Mesenchymal stem cell (in vitro differentiated cells and primary cell): ENCODE data around the gene PGF.
A peak's percentile ranks its signal among the peaks of the same experiment; 100 is the strongest.

Experiments
- DNase-seq: peaks from one replicate; pipeline ENCODE4 v3.0.0-alpha.2; 2013
- H2AFZ ChIP-seq: one replicate; pipeline ENCODE4 v1.6.1; 2013; ENCODE audit warnings: low read depth, mild to moderate bottlenecking, control low read depth, inconsistent platforms, low read length, moderate library complexity
- H2AK5ac ChIP-seq: 2 replicates; pipeline ENCODE4 v1.6.1; 2013; ENCODE audit warnings: low read length, moderate library complexity, mild to moderate bottlenecking, inconsistent platforms; ENCODE audit not compliant: severe bottlenecking
- H2BK120ac ChIP-seq: one replicate; pipeline ENCODE4 v1.6.1; 2013; ENCODE audit warnings: low read depth, mild to moderate bottlenecking, inconsistent platforms, low read length, moderate library complexity
- H2BK12ac ChIP-seq, 2 experiments: one replicate each; pipeline ENCODE4 v1.6.1; 2013; ENCODE audit warnings: inconsistent platforms in 2 of 2, low read length in 2 of 2, mild to moderate bottlenecking in 2 of 2, moderate library complexity in 2 of 2, control low read depth in 1 of 2
- H2BK15ac ChIP-seq: one replicate; pipeline ENCODE4 v1.6.1; 2013; ENCODE audit warnings: mild to moderate bottlenecking, low read depth, inconsistent platforms; ENCODE audit not compliant: poor library complexity, severe bottlenecking
- H2BK5ac ChIP-seq: 2 replicates; pipeline ENCODE4 v1.6.1; 2013; ENCODE audit warnings: low read depth, mild to moderate bottlenecking, low read length, control low read depth, inconsistent platforms; ENCODE audit not compliant: poor library complexity, severe bottlenecking
- H3K14ac ChIP-seq, 2 experiments: one replicate each; pipeline ENCODE4 v1.6.1; 2013; ENCODE audit warnings: inconsistent platforms in 2 of 2, low read length in 2 of 2, control low read depth in 1 of 2, mild to moderate bottlenecking in 1 of 2, moderate library complexity in 1 of 2
- H3K18ac ChIP-seq, 2 experiments: one replicate each; pipeline ENCODE4 v1.6.1; 2013; ENCODE audit warnings: inconsistent platforms in 2 of 2, low read length in 2 of 2, control low read depth in 1 of 2, low read depth in 1 of 2, mild to moderate bottlenecking in 1 of 2
- H3K23ac ChIP-seq, 2 experiments: one replicate each; pipeline ENCODE4 v1.6.1; 2013; ENCODE audit warnings: inconsistent platforms in 2 of 2, low read length in 2 of 2, mild to moderate bottlenecking in 2 of 2, moderate library complexity in 2 of 2, control low read depth in 1 of 2
- H3K27ac ChIP-seq: 2 replicates; pipeline ENCODE4 v1.5.1; 2013; ENCODE audit warnings: mild to moderate bottlenecking, moderate library complexity, low read length, control low read depth, inconsistent platforms; ENCODE audit not compliant: poor library complexity, severe bottlenecking
- H3K27me3 ChIP-seq, 2 experiments: 2 replicates each; pipeline versions ENCODE4 v1.6.1 to v1.7.0; 2013; ENCODE audit warnings: low read length in 2 of 2, mild to moderate bottlenecking in 2 of 2, moderate library complexity in 2 of 2, control low read depth in 1 of 2, inconsistent platforms in 1 of 2; ENCODE audit not compliant: control insufficient read depth in 1 of 2, insufficient read depth in 1 of 2
- H3K36me3 ChIP-seq, 2 experiments: 2 replicates each; pipeline versions ENCODE4 v1.6.1 to v1.7.0; 2013; ENCODE audit warnings: low read length in 2 of 2, control low read depth in 1 of 2, inconsistent platforms in 1 of 2, low read depth in 1 of 2, mild to moderate bottlenecking in 1 of 2; ENCODE audit not compliant: insufficient read depth in 2 of 2, control insufficient read depth in 1 of 2
- H3K4ac ChIP-seq, 2 experiments: one replicate each; pipeline ENCODE4 v1.6.1; 2013; ENCODE audit warnings: inconsistent platforms in 2 of 2, low read length in 2 of 2, mild to moderate bottlenecking in 2 of 2, moderate library complexity in 2 of 2, control low read depth in 1 of 2, low read depth in 1 of 2
- H3K4me1 ChIP-seq: 2 replicates; pipeline ENCODE4 v1.6.1; 2013; ENCODE audit warnings: low read depth, low read length, control low read depth; ENCODE audit not compliant: control insufficient read depth, insufficient read depth
- H3K4me2 ChIP-seq: 2 replicates; pipeline ENCODE4 v1.6.1; 2013; ENCODE audit warnings: low read length, mild to moderate bottlenecking, inconsistent platforms; ENCODE audit not compliant: poor library complexity, severe bottlenecking
- H3K4me3 ChIP-seq, 2 experiments: 2 replicates each; pipeline versions ENCODE4 v1.5.1 to v1.7.0; 2013; ENCODE audit warnings: low read length in 2 of 2, mild to moderate bottlenecking in 2 of 2, control low read depth in 1 of 2, low read depth in 1 of 2; ENCODE audit not compliant: insufficient read depth in 1 of 2
- H3K79me1 ChIP-seq: replicated peaks from 2 replicates; pipeline ENCODE4 v1.6.1; 2013; ENCODE audit warnings: mild to moderate bottlenecking, control low read depth, low read length, inconsistent platforms; ENCODE audit not compliant: poor library complexity, severe bottlenecking
- H3K9ac ChIP-seq: 2 replicates; pipeline ENCODE4 v1.7.0; 2013; ENCODE audit warnings: mild to moderate bottlenecking, low read length, moderate library complexity
- H3K9me3 ChIP-seq: 2 replicates; pipeline ENCODE4 v1.7.0; 2013; ENCODE audit warnings: mild to moderate bottlenecking, low read length; ENCODE audit not compliant: control insufficient read depth
- H4K8ac ChIP-seq: one replicate; pipeline ENCODE4 v1.6.1; 2013; ENCODE audit warnings: inconsistent platforms, mild to moderate bottlenecking, low read length, moderate library complexity
- H4K91ac ChIP-seq: one replicate; pipeline ENCODE4 v1.6.1; 2013; ENCODE audit warnings: mild to moderate bottlenecking, low read length, inconsistent platforms
- WGBS: methylation state at CpG from one replicate; pipeline ENCODE4 v1.1.7; 2013; ENCODE audit warnings: mixed read lengths; 5-methylcytosine and 5-hydroxymethylcytosine counted together

Gene PGF

DNA sequence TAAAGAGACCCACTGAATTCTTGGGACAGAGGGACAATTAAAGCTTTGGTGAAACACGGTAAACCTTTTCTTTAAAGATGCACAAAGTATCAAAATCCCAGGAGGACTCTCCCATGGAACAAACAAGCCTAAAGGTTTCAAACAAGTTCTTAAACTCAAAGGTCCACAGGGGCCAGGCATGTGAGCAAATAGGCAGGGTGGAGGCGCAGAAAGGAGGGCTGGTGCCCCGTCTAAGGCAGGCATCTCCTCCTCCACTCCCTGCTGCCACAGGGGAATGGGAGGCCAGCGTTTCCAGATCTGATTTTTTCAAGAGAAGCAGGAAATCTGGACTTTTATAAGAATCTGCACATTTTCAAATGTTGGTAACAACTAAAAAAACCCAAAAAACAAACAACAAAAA lies 40.0 kb downstream of the PGF start:
- Histone ChIP-seq H3K9ac (no peak overlapping the region), H2BK5ac (no peak overlapping the region), H2BK120ac (no peak overlapping the region), H2AK5ac (no peak overlapping the region), H3K9me3 (no peaks in the 10 kb centered on the region), H3K36me3 (peaks cover 0 to 2% of the 10 kb centered on the region in 2 experiments), H2BK12ac (no peak overlapping the region), H3K4ac (no peak overlapping the region), H2AFZ (no peak overlapping the region), H3K4me3 (no peak overlapping the region), H2BK15ac (no peak overlapping the region), H3K27ac (no peak overlapping the region), H4K91ac (no peak overlapping the region), H3K4me2 (no peak overlapping the region), H3K14ac (no peak overlapping the region), H3K18ac (no peak overlapping the region), H3K23ac (no peak overlapping the region), H4K8ac (no peak overlapping the region), H3K27me3 (no peaks in the 10 kb centered on the region), H3K79me1 (no peaks in the 10 kb centered on the region), H3K4me1 (peaks cover 29% of the 10 kb centered on the region)
- 82% methylated on average over 4 of the region's 4 CpGs for WGBS
- DNase-seq: no peak

DNA sequence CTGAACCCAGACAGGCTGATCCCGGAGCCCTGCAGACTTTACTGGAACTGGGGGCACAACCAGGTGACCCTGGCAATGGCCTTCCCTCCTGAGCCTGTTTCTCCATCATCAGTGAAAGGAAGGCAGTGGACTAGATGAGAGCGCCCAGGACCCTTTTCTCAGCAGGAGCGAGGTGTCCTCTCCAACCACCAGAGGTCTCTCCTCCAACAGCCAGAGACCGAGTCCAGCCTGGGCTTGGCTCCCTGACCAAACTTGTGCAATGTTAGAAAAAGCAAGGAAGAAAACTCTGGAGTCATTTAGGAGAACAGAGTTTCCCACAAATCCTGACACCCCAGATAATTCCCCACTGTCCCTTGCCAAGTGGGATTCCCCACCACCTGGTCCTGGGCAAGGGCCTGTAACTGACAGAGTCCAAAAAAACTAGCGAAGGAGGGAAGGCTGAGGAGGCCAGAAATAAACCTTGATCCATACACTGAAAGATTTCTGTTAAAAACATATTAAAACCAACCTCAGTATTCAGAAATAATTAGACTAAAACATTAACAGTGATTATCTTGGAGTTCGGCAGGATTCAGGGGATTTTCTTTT lies 41.3 kb downstream of the PGF start:
- peaks cover 21% of the 10 kb centered on the region for H3K4me1 ChIP-seq
- H2AK5ac ChIP-seq: no peak overlapping the region
- no peaks in the 10 kb centered on the region for H3K79me1 ChIP-seq
- no peak overlapping the region for H2AFZ ChIP-seq
- H3K4me3 ChIP-seq: peak overlapping the region in 1 of 2 experiments; percentile 47
- H3K9me3 ChIP-seq: no peaks in the 10 kb centered on the region
- H3K14ac ChIP-seq: no peak overlapping the region
- H3K27me3 ChIP-seq: no peaks in the 10 kb centered on the region
- H2BK12ac ChIP-seq: no peak overlapping the region
- no peak overlapping the region for H2BK120ac ChIP-seq
- H2BK15ac ChIP-seq: no peak overlapping the region
- no peak overlapping the region for H3K18ac ChIP-seq
- no peak overlapping the region for H4K8ac ChIP-seq
- peak overlapping the region; percentile 76 for H3K9ac ChIP-seq
- no peak overlapping the region for H3K23ac ChIP-seq
- H3K36me3 ChIP-seq: peaks cover 0 to 3% of the 10 kb centered on the region in 2 experiments
- DNase-seq: peak; percentile 81
- 67% methylated on average over 6 of the region's 6 CpGs for WGBS
- H3K4me2 ChIP-seq: no peak overlapping the region
- H3K27ac ChIP-seq: no peak overlapping the region
- H3K4ac ChIP-seq: no peak overlapping the region
- no peak overlapping the region for H2BK5ac ChIP-seq
- no peak overlapping the region for H4K91ac ChIP-seq

DNA sequence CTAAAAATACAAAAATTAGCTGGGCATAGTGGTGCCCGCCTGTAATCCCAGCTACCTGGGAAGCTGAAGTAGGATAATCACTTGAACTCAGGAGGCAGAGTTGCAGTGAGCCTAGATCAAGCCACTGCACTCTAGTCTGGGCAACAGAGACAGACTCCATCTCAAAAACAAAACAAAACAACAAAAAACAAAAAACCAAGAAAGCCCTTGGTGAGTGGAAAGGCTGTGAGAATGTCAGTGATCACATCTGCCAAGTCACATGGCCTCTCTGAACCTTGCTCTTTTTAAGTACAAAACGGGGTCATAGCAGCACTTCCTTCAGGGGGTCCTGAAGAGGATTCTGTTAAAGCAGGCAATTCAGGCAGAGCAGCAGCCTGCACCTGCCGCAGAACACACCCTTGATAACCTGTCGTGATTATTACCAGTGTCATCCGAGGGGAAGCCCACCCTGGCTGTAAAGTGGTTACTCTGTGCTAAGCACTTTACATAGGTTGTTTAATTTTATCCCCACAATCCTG lies 41.9 kb downstream of the PGF start:
- WGBS: 80% methylated on average over 5 of the region's 5 CpGs
- H4K91ac ChIP-seq: no peak overlapping the region
- H3K4ac ChIP-seq: no peak overlapping the region
- no peaks in the 10 kb centered on the region for H3K27me3 ChIP-seq
- no peak overlapping the region for H3K27ac ChIP-seq
- H3K4me3 ChIP-seq: no peak overlapping the region
- no peaks in the 10 kb centered on the region for H3K79me1 ChIP-seq
- no peaks in the 10 kb centered on the region for H3K9me3 ChIP-seq
- H2BK120ac ChIP-seq: no peak overlapping the region
- H2AFZ ChIP-seq: no peak overlapping the region
- H3K18ac ChIP-seq: no peak overlapping the region
- no peak overlapping the region for H3K14ac ChIP-seq
- no peak overlapping the region for H3K4me2 ChIP-seq
- H4K8ac ChIP-seq: no peak overlapping the region
- peaks cover 0 to 8% of the 10 kb centered on the region in 2 experiments for H3K36me3 ChIP-seq
- H2BK15ac ChIP-seq: no peak overlapping the region
- H3K9ac ChIP-seq: no peak overlapping the region
- DNase-seq: no peak
- no peak overlapping the region for H2BK5ac ChIP-seq
- no peak overlapping the region for H3K23ac ChIP-seq
- no peak overlapping the region for H2BK12ac ChIP-seq
- H3K4me1 ChIP-seq: peaks cover 19% of the 10 kb centered on the region
- no peak overlapping the region for H2AK5ac ChIP-seq

DNA sequence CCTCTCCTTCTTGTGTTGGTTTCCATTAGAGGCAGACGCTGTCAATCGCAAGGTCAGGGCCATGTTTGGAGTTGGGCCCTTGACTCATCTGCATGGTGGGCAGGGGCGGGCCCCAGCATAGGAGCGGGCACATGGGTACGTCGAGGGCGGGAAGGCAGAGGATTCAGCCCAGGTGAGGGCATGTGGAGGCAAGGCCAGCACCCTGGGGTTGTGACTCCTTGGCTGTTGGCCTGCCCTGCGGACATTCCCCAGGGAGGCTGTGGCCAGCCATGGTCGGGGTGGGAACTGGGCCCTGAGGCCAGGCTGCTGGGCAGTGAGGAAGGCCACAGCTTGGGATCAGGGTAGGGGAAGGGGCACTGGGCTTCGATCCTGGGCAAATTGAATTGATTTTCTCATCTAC lies 42.6 kb downstream of the PGF start:
- Histone ChIP-seq H3K4me3 (no peak overlapping the region), H3K36me3 (peaks cover 0 to 7% of the 10 kb centered on the region in 2 experiments), H3K9me3 (no peaks in the 10 kb centered on the region), H3K18ac (no peak overlapping the region), H3K9ac (no peak overlapping the region), H2AK5ac (no peak overlapping the region), H3K14ac (no peak overlapping the region), H3K4ac (no peak overlapping the region), H3K4me1 (peaks cover 13% of the 10 kb centered on the region), H4K8ac (peak overlapping the region; percentile 21), H2BK12ac (peak overlapping the region in 1 of 2 experiments; percentile 34), H3K27me3 (no peaks in the 10 kb centered on the region), H4K91ac (no peak overlapping the region), H2BK15ac (no peak overlapping the region), H2BK5ac (no peak overlapping the region), H3K27ac (no peak overlapping the region), H3K4me2 (no peak overlapping the region), H2AFZ (no peak overlapping the region), H3K23ac (no peak overlapping the region), H3K79me1 (no peaks in the 10 kb centered on the region), H2BK120ac (no peak overlapping the region)
- WGBS: 91% methylated on average over 7 of the region's 10 CpGs
- no peak for DNase-seq
